ENCODE measurements around the gene ID4. TPM values are rescaled to one million over a fixed set of nuclear protein-coding genes. Genes with fewer than 3 reads are reported as not detected.

ID4 gene, protein sequence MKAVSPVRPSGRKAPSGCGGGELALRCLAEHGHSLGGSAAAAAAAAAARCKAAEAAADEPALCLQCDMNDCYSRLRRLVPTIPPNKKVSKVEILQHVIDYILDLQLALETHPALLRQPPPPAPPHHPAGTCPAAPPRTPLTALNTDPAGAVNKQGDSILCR
- total RNA-seq (2021; fragmentation: NEBNext Ultra II Directional; extraction: Animal tissue kit (Norgen Biotek cat#: 25700)) (8.3 and 8.8 TPM in 2 replicates), polyA plus RNA-seq (2011; rRNA removed) (2.0 and 4.4 TPM in 2 replicates), polyA minus RNA-seq (2011; rRNA and poly(A)+ RNA removed) (0.88 and 1.5 TPM in 2 replicates)
- 8.1 TPM for polyA plus RNA-seq (2011; cell fraction: cytosol; rRNA removed)
- polyA plus RNA-seq (2011; cell fraction: nucleus; rRNA removed), result 5.3 TPM
- polyA plus RNA-seq (2012, experiment 1 of 2), result 2.2 to 4.8 TPM (median 3.7 TPM) in 4 replicates
- 2.5 TPM for polyA plus RNA-seq (2012, experiment 2 of 2)
- polyA plus RNA-seq (2013, experiment 1 of 2), result 3.1 TPM
- polyA plus RNA-seq (2013, experiment 2 of 2), result 2.8 TPM
- 10.7 TPM for polyA minus RNA-seq (2011; cell fraction: cytosol; rRNA and poly(A)+ RNA removed)
- polyA minus RNA-seq (2011; cell fraction: nucleus; rRNA and poly(A)+ RNA removed), result 14.5 TPM
- long read RNA-seq, experiment 1, transcript ID4-201 (3 exons, 2,344 nt), result major isoform, 7 of 13 reads
- long read RNA-seq, experiment 1, partial matches to known transcripts, result 6 of 13 reads
- long read RNA-seq, experiment 1, other reads (novel, unspliced or antisense), result 0 of 13 reads
- long read RNA-seq, experiment 2, partial matches to known transcripts, result 1 of 1 reads
- long read RNA-seq, experiment 2, other reads (novel, unspliced or antisense), result 0 of 1 reads

DNA sequence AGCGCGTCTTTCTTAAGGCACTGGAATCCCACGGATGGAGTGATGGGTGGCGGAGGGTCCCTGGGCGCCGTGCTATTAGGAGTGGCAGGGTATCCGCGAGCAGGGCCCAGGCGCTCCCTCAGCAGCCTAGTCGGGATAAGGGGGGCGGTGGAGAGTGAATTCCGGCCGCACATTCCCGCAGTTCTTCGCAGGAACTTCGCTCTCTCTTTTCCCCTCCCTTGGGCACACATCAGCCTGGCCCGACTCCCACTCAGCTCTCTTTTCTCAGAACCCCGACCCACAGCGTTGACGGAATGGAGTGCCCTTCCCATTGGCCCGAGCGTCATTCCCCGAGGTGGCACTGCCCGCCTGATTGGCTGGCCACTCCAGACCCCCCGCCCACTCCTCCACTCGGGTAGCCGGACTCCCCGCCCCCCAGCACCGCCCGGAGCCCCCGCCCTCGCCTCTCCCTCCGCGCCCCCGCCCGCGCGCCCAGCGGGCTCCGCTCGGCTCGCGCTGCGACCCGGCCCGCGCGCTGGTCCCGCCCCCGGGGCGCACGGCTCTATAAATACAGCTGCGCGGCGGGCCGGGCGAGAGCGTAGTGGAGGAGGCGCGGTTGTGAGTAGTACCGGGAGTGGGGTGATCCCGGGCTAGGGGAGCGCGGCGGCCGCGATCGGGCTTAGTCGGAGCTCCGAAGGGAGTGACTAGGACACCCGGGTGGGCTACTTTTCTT is at the start of gene ID4:
TSS of gene ID4 (plus strand) at position 572 of the 712 bp plus-strand sequence. CDS start 385 bp downstream, outside the sequence.
- WGBS, 2 experiments (ENCODE audit: extremely low coverage in 1 of 2, insufficient coverage in 1 of 2, insufficient read length in 1 of 2, insufficient replicate concordance in 2 of 2, low coverage in 1 of 2, low lambda C conversion rate in 2 of 2, missing lambda C conversion rate in 1 of 2), result 5% methylated on average over 23 of the region's 71 CpGs; no CpG with 5 or more reads in 1 of the 2 experiments
- Histone ChIP-seq H4K20me1 (replicated peaks in 1 of 2; ENCODE audit: control insufficient read depth in 1 of 2, insufficient read depth in 2 of 2, low read length in 2 of 2) (peaks cover 0 to 2% of the 10 kb centered on the region in 2 experiments), H3K23ac (ENCODE audit: insufficient read length) (no peak within 1 kb of the TSS), H2BK12ac (ENCODE audit: low read depth, low read length) (0 out of 2 replicates have a peak within 1 kb of the TSS, but pooled peaks have one; percentile 39), H3K4me3 (ENCODE audit: extremely low read depth in 1 of 4, insufficient read depth in 2 of 4, low read depth in 3 of 4, low read length in 4 of 4) (peak within 1 kb of the TSS; percentile 73 to 88 (median 84)), H2AFZ (ENCODE audit: low read length) (peak within 1 kb of the TSS; percentile 92), H3K56ac (replicated peaks; ENCODE audit: insufficient read length, low read depth, low read length) (no peak within 1 kb of the TSS), H3K18ac (ENCODE audit: extremely low read depth, low read length) (peak within 1 kb of the TSS; percentile 91; the same call in 1 of the 2 replicates), H2BK20ac (ENCODE audit: low read length) (no peak within 1 kb of the TSS), H4K5ac (ENCODE audit: insufficient read length, low read depth, low read length) (no peak within 1 kb of the TSS), H4K8ac (ENCODE audit: extremely low read depth, insufficient read depth, low read length) (peak within 1 kb of the TSS; percentile 91; the same call in 1 of the 2 replicates), H3K9ac (replicated peaks in 1 of 4; ENCODE audit: extremely low read depth in 1 of 4, low read depth in 3 of 4, low read length in 3 of 4) (peak within 1 kb of the TSS; percentile 39 to 79 (median 66); a peak in 6 of 7 replicates), H3K79me1 (ENCODE audit: low read depth, low read length) (no peaks in the 10 kb centered on the region), H2BK15ac (ENCODE audit: low read length) (no peak within 1 kb of the TSS), H3K4me2 (ENCODE audit: insufficient read depth in 1 of 2, low read depth in 2 of 2, low read length in 2 of 2) (peak within 1 kb of the TSS; percentile 90 to 93), H3K36me3 (ENCODE audit: control insufficient read depth in 2 of 4, insufficient read depth in 4 of 4, low read length in 3 of 4) (peaks cover 0 to 18% (median 0%) of the 10 kb centered on the region in 4 experiments; a peak in 1 of 8 replicates), H3K14ac (ENCODE audit: insufficient read length) (no peak within 1 kb of the TSS), H4K91ac (replicated peaks; ENCODE audit: insufficient read length, low read length) (no peak within 1 kb of the TSS), H2AK5ac (ENCODE audit: low read depth, low read length) (no peak within 1 kb of the TSS; the same call in 1 of the 2 replicates), H3K4ac (replicated peaks; ENCODE audit: insufficient read length, low read depth, low read length) (no peak within 1 kb of the TSS), H2BK5ac (ENCODE audit: low read depth, low read length) (peak within 1 kb of the TSS; percentile 92), H3K27ac (ENCODE audit: low read depth, low read length) (no peak within 1 kb of the TSS), H3K27me3 (replicated peaks in 1 of 4; ENCODE audit: control insufficient read depth in 3 of 4, extremely low read depth in 1 of 4, insufficient read depth in 3 of 4, low read length in 3 of 4) (peaks cover 0 to 4% (median 0%) of the 10 kb centered on the region in 4 experiments; a peak in 2 of 7 replicates), H3K23me2 (ENCODE audit: low read depth, low read length) (peaks cover 18% of the 10 kb centered on the region), H3K4me1 (replicated peaks in 1 of 4; ENCODE audit: control insufficient read depth in 3 of 4, insufficient read depth in 4 of 4, low read length in 3 of 4) (peaks cover 0 to 5% (median 2%) of the 10 kb centered on the region in 4 experiments; a peak in 3 of 7 replicates), H2BK120ac (replicated peaks; ENCODE audit: low read depth, low read length) (no peak within 1 kb of the TSS), H3K9me3 (ENCODE audit: insufficient read depth in 2 of 2, low read depth in 1 of 2, low read length in 1 of 2) (no peaks in the 10 kb centered on the region), H3K79me2 (ENCODE audit: control insufficient read depth in 1 of 2, insufficient read depth in 2 of 2, low read length in 2 of 2) (peaks cover 0 to 13% of the 10 kb centered on the region in 2 experiments; a peak in 2 of 4 replicates)
- FAIRE-seq (no peak), DNase-seq (ENCODE audit: low read depth in 1 of 2, low spot score in 2 of 2) (peak; percentile 88 to 92)
- ChIA-PET CTCF (ENCODE audit: partially characterized antibody) (interaction anchor here (0.6 to 1.4 kb wide), 3 partner anchors 13 to 145 kb away, joined by 3 to 4 read pairs (median 3); no protein-coding TSS in a partner anchor), POLR2A (ENCODE audit: partially characterized antibody) (interaction anchor here (0.5 to 3.2 kb wide), 45 partner anchors 8 to 1646 kb away, joined by 3 to 48 read pairs (median 4); no protein-coding TSS in a partner anchor)
- TF ChIP-seq FOSL1 (IDR thresholded peaks at IDR 0.05; ENCODE audit: insufficient read depth, low read depth, low read length), result peak; percentile 69; the same call in 1 of the 2 replicates
- TF ChIP-seq POLR2AphosphoS5 (IDR thresholded peaks at IDR 0.05; ENCODE audit: low read depth, low read length), result peak; percentile 94
- TF ChIP-seq SP1 (IDR thresholded peaks at IDR 0.05; ENCODE audit: low read depth, low read length), result peak; percentile 49; the same call in 1 of the 2 replicates
- no peak for TF ChIP-seq RFX5 (IDR thresholded peaks at IDR 0.05; ENCODE audit: borderline replicate concordance, low read depth, low read length)
- no peak for TF ChIP-seq CREB1 (IDR thresholded peaks at IDR 0.05)
- no peak for TF ChIP-seq NANOG (IDR thresholded peaks at IDR 0.05; ENCODE audit: insufficient read depth, low read depth, low read length, poor library complexity, severe bottlenecking)
- no peak; the same call in 1 of the 2 replicates for TF ChIP-seq CHD1 (IDR thresholded peaks at IDR 0.05; ENCODE audit: low read depth, low read length)

Measured in H1 (cell line).